GM18517 (cell line): Measurements from ENCODE around the gene ARHGAP4.
A peak's percentile ranks its signal among the peaks of the same experiment; 100 is the strongest.

Experiments used
- ATAC-seq: cut with Tn5 transposase; IDR thresholded peaks from one replicate; pipeline ENCODE4 v1.9.1; 2021; ENCODE audit warnings: mild to moderate bottlenecking, moderate library complexity; ENCODE audit not compliant: unreplicated experiment

ARHGAP4 gene

DNA sequence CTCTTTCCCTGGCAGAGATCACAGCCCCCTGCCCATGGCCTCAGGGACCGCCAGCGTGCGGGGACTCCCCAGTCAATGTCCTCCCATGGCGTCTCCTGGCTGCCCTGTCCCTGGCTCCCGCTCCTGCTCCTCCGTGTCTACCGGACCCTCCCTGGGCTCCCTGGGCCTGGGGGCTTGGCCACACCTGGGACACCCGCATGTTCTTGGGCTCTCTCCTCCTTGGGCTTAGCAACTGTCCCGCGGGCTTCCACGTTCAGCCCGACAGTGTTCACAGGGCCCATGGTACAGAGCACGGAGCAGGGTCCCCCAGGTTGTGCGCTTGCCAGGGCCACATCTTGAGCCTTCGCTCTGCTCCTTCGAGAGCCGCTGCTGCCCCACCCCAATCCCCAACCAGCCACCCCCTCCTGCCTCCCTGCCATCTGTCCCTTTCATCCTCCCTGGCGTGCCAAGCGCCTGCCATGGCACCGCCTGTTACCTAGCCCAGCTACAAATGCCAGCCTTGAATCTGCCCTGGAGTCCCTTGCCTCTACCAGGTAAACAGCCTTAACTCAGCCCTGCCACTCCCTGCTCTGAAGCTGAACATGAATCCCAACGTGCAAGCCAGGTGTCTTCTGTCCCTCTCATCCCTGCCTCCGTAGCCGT lies 17.7 kb downstream of the ARHGAP4 start:
- no peak for ATAC-seq

DNA sequence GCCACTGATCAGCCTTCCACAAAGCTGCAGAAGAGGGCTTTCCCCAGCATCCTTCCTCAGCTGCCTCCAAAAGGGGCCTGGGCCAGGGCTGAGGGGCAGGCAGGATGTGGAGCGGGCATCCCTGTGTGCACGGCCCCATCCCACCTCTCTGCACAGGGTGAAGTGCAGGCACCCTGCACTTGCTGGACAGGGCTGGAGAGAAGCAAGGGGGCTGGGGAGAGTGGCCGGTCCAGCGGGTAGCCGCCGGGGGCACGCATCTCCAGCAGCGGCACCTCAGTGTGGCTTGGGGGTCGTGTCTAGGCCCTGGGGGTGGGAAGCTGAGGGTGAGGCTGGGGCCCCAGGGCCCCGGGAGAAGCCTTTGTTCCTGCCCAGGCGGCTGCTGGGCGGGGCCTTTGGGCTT lies 18.6 kb downstream of the ARHGAP4 start:
- ATAC-seq: no peak

DNA sequence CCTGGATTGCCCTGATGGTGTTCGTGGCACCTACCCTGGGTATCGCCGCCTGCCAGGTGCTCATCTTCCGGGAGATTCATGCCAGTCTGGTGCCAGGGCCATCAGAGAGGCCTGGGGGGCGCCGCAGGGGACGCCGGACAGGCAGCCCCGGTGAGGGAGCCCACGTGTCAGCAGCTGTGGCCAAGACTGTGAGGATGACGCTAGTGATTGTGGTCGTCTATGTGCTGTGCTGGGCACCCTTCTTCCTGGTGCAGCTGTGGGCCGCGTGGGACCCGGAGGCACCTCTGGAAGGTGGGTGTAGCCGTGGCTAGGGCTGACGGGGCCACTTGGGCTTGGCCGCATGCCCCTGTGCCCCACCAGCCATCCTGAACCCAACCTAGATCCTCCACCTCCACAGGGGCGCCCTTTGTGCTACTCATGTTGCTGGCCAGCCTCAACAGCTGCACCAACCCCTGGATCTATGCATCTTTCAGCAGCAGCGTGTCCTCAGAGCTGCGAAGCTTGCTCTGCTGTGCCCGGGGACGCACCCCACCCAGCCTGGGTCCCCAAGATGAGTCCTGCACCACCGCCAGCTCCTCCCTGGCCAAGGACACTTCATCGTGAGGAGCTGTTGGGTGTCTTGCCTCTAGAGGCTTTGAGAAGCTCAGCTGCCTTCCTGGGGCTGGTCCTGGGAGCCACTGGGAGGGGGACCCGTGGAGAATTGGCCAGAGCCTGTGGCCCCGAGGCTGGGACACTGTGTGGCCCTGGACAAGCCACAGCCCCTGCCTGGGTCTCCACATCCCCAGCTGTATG lies 19.7 kb downstream of the ARHGAP4 start:
- no peak for ATAC-seq

DNA sequence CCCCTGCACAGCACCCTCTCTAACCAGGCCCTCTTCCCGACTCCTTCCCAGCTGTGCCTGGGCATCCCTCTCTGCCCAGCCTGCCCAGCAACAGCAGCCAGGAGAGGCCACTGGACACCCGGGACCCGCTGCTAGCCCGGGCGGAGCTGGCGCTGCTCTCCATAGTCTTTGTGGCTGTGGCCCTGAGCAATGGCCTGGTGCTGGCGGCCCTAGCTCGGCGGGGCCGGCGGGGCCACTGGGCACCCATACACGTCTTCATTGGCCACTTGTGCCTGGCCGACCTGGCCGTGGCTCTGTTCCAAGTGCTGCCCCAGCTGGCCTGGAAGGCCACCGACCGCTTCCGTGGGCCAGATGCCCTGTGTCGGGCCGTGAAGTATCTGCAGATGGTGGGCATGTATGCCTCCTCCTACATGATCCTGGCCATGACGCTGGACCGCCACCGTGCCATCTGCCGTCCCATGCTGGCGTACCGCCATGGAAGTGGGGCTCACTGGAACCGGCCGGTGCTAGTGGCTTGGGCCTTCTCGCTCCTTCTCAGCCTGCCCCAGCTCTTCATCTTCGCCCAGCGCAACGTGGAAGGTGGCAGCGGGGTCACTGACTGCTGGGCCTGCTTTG lies 20.5 kb downstream of the ARHGAP4 start:
- no peak for ATAC-seq

DNA sequence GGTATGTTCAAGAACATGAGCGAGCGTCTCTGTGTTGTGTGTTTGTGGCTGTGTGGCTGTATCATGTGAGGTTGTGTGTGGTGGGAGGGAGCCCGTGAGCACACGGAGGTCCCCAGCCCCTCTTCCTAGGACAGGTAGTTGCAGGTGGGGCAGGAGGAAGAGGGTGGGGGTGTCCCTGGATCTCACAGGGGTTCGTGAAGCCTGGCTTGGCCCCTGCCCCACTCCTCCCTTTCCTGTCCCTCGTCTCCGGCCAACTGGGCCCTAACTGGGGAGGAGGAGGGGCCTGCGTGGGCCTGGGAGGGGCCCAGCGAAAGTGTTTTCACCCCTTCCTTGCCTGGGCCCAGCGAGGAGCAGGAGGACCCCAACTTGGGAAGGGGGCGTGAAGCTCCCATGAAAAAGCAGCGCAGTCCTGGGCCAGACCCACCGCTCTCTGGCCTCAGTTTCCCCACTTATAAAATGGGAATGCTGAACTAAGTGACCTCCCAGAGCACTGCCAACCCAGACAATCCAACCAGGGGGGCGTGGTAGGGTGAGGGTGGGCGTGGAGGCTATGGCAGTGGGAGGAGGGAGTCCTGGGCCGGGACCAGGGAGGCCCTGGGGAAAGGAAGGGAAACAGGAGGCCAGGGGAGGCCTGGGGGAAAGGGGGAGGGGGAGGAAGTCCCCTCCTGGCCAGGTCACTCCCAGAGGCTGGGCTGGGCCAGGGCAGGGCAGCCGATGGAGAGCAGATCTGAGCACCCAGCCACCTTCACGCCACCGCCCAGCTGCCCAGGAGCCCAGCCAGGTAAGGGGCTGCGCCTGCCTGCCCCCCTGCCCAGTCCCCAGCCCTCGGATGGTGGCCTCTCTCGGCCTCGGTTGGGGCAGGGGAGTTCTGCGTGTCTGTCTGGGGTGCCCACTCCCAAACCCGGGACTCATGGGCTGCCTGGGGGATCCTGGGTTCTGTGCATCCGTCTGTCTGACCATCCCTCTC lies 21.8 kb downstream of the ARHGAP4 start, which contains the start of gene AVPR2:
TSS of gene AVPR2 (plus strand) at position 683 of the 967 bp plus-strand sequence. CDS start 473 bp downstream, outside the sequence.
- no peak for ATAC-seq

DNA sequence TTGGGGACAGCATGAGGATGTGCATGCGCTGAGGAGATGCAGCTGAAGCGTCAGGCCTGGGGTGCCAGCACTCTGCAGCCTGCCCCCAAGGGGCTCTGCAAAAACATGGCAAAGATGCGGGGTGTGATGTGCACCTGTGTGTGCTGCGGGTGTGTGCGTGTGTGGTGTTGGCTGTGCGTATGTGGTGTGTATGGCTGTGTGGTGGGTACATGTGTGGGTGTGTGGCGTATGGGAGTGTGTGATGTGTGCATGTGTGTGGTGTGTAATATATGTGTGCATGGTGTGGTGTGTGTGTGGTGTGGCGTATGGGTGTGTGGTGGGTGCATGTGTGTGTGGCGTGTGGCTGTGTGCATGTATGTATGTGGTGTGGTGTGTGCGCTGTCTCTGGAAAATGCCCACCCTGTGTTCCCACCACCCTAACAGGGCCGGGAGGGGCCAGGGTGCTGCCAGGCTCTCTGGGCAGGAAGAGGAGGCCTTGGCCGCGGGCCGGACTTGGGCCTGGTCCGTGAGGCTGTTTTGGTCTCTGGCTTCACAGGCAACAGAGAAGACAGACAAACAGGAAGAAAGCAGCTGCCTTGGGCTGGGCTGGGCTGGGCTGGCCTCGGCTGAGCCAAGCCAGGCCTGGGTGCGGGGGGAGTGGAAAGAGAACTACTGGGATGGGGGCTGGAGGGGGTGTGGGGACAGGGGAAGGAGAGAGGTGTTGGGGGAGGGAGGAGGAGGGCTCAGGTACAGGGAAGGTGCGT lies 22.7 kb downstream of the ARHGAP4 start:
- ATAC-seq: no peak

DNA sequence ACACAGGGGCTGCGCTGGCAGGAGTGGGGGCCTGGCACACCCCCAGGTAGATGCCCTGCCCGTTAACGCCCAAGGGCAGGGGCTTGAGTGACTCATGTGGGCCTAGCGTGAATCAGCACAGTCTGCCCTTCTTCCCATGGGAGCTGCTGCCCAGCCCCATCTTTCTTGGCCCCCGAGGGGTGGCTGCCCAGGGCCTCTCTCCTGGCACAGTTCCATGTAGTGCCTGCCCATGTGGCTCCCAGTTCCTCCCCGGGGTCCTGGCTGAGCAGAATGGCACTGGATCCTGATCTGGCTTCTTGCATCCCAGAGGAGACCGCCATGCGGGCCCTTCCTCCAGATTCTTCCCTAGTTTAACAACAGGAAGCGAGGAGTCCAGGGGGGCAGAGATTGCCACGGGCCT lies 23.7 kb downstream of the ARHGAP4 start:
- no peak for ATAC-seq

DNA sequence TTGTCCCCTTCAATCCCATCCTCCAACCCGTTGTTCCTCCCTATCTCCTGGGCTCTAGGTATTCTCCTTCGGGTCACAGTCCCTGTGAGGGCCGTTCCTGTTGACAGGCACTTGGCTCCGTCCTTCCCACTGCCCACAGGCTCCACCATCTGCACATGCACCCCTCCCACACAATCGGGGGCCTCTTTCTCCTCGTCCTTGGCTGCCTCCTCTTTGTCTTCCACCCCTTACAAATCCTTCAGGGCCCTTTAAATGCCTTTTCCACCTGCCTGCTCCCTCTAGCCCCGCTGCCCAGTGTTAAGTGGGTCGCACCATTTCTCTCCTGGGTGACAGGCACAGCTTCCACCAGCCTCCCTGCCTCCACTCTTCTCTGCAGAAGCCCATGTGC lies 24.3 kb downstream of the ARHGAP4 start:
- no peak for ATAC-seq

DNA sequence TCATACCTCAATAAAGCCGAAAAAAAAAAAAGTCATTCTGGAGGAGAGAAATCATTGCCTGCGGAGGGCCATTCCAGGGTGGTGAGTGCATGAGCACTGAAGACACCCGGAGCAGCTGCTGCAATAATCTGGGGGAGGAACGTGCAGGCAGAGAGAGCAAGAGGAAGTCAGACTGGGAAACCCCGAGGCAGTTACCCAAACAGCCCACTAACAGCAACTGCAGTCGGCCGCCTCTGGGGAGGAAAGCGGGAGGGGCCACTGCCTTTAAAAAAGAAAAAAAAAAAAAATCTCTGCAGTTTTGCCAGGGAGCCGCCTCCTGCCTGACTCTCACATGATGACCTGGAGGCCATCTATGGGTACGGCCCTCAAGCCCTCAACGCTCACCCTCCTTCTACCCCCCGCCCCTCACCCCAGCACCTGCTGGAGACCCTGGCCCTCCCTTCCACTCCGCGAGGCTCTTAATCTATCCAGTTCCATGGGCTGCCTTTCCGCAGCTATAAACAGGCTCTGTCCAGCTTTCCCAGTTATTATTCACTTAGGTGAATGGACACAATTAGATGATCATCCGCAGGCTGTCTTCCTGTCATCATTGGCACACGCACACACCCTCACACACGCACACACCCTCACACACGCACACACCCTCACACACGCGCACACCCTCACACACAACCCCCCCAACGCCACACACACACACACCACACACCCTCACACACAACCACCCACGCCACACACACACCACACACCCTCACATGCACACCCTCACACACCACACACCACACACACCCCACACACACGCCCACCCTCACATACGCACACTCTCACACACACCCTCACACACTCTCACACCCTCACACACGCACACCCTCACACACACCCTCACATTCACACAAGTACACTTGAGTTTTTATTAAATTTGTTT lies 25.0 kb downstream of the ARHGAP4 start:
- peak; percentile 88 for ATAC-seq

DNA sequence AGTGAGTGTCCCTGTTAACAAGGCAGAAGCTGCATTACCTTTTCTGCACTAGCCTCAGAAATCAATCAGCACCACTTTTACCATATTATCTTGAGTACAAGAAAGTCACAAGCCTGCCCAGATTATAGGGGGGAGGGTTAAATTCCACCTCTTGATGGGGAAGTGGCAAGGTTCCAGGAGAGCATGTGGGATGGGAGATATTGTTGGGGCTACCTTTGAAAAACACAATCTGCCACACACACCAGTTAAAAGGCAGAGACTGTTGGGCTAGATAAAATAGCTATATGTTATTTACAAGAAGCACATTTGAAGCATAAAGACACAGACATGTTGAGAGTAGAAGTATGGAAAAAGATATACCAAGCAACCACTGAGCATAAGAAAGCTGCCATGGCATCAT lies 28.2 kb downstream of the ARHGAP4 start:
- no peak for ATAC-seq

DNA sequence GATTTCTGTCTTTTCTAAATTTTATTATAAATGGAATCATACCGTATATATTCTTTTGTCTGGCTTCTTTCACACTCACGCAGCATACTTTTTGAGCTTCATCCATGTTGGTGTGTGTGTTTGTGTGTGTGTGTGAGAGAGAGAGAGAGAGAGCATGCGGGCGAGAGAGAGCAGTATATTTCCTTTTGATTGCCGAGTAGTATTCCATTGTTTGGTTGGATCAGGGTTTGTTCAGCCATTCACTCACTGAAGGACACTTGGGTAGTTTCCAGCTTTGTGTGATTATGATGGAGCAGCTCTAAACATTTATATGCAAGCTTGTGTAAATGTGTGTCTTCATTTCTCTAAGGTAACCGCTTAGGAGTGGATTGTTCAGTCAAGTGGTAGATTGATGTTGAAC lies 36.9 kb downstream of the ARHGAP4 start:
- no peak for ATAC-seq

DNA sequence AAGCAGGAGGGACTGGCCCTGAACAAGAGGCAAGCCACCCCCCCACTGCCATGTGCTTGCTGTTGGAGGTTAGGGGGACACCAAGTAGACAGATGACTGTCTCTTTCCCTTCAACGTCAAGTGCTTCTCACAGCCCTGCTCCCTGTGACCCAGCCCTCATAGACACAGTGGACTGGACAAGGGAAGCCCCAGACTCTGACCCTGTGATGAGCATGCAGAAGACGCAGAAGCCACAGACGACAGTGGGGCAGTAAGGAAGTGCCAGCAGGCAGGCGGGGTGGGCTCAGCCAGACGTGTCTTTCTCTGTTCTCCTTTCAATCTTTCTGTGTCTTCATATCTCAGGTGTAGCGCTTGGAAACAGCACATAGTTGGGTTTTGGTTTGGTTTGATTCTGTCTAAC lies 37.7 kb downstream of the ARHGAP4 start:
- no peak for ATAC-seq

DNA sequence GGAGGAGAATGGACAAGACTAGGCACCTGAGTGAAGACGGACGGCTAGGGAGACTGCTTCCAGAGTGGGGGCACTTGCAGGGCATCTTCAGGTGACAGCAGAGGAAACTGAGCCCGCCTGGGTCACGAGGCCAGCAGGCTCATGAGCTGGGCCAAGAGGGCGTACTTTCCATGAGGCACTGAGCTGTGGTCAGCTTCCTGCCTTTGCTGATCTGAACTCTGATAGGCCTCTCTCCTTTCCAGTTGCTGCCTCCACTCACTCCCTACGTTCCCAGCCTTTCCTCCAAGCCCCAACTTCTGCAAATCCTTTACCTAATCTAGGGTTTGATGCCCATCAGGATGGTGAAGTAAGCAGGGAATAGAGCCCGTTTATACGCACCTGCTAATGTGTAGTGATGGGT lies 38.7 kb downstream of the ARHGAP4 start:
- ATAC-seq: no peak

DNA sequence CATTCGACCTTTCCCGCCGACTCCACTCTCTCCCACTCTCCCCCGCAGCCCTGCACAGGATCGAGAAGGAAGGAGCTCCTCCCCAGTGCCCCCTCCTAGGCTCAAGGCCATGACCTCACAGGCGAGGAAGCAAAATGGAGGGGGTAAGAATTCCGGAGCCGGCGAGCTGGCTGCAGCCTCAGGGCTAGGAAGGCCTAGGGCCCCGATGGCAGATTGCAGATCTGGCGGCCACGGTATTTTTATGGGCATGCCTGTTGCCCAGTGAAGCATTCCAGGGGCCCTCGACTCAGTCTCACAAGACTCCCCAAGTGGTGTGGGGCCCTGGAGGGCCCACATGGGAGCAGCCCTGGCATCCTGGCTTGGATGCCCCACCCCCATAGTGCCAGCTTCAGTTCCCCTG lies 39.1 kb downstream of the ARHGAP4 start:
- ATAC-seq: no peak

DNA sequence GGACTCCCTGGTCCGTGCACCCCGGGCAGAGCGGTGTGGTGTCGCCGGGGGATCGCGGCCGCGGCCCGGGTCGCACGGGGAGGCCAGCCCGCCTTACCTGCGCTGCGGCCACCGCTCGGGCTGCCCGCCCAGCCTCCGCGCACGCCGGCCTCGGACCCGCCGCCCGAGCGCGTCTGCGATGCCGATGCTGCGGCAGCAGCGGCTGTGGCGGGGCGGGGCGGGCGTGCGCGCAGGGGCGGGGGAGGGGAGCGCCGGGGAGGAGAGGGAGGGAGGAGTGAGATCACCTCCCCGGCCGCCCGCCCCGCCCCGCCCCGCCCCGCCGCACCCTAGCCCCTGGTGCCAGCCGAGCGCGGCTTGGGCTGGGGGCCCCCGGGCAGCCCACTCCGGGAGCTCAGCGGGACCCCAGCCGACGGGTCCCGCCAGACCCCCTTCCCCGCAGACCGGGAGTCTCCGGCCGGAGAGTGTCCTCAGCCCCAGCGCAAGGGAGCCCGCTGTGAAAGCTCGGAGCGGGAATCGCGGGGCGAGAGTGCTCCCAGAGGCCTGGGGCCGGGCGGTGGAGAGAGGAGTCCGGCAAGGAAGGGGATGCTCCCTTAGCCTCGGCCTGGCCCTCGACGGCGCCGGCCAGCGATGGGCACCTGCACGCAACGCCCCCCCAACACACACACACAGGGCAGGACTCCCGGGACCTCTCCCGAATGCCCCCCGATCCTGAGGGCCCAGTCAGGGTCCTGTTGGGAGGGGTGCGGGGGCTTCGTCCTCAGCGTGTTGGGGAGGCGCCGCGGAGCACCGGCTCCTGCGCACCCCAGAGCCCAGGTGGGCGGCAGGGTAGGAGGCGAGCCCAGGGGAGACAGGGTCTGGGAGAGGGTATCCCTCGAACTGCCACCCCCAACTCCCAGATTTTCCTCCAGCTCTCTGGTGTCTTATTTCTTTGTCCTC lies 39.8 kb downstream of the ARHGAP4 start, which contains the start of gene L1CAM:
TSS of gene L1CAM (minus strand) at position 206 of the 936 bp plus-strand sequence. CDS start 10,337 bp downstream, outside the sequence.
- ATAC-seq: no peak

DNA sequence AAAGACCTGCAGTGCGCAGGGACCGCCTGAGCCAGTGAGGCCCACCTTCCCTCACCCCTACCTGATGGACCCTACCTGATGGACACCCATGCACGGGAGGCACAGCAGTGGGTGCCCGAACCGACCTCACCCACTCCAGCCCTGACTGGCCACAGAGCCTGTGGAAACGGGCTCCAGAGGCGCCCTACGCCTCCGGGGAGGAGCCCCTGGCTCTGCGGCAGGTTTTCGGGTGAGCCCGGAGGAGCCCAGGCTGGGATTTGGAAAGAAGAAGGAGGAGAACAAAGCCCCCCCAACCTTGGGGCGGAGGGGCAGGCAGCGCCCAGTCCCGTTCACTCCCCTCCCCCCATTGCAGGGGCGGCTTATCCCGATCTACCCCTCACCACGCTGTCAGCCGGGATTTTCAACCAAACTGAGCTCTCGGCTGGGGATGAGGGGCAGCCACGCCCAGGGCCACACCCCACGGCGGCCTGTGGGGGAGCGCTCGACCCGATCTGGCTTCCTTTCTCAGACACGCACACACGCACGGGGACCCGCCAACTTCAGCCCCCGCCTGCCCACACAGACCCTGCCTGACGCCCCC lies 40.8 kb downstream of the ARHGAP4 start:
- ATAC-seq: no peak

DNA sequence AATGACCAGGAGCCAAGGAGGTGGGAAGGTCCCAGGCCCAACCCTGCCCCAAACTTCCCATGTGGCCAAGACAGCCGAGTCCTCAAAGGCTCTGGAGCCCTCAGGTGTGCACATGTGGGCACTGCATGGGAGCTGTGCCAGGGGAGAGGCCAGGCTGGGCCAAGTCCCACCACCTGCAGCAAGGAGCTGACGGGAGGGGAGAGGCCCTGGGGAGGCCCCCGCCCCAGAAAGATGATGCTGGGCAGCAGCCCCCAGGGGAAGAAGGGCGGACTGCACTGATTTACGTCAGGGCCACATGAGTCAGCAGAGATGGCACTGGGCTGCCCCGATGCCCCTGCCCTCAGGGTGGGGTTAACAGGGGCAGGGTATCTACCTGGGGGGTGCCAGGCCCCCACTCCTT lies 41.5 kb downstream of the ARHGAP4 start:
- no peak for ATAC-seq

DNA sequence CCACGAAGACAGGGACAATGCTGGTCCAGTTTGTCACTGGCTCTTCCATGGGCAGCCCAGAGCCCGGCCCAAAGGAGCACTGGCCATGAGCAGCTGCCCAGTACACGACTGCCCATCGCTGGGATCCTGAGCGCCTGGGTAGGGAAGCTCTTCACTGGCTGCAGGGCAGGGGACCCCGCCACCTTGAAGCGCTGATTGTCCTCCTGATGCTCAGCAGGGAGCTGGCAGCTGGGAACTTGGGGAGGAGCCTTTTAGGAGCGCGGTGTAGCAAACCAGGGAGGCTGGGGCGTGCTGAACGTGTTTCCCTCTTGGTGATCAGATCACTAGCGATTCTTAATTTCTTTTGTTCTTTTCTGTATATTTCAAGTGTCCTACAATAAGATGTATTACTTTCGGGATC lies 41.9 kb downstream of the ARHGAP4 start:
- ATAC-seq: no peak
